K562 (cell line): ENCODE data around the gene SIRPA. TPM values are rescaled to one million over a fixed set of nuclear protein-coding genes. Genes with fewer than 3 reads are reported as not detected.

Experiments used
- ATAC-seq: fragments of 200-7000 bp; cut with Tn5 transposase; 3 replicates; pipeline ENCODE4 v1.9.1; 2020; ENCODE audit warnings: moderate library complexity
- BruUV-seq: library from RNA; stranded (reverse); fragments of 400-500 nt; replicated peaks from 2 replicates; lab custom pipeline; 2021; lab: Mats Ljungman, UMichigan
- CTCF ChIA-PET: fragments of 300-600 bp; formaldehyde crosslinking; extraction: SDS; loops from one replicate; lab custom pipeline; 2021; ENCODE audit warnings: low intra/inter-chr PET ratio; lab: Yijun Ruan, JAX
- POLR2A ChIA-PET: fragments of 300-600, 350-650 bp; sonication (Branson Sonifier 250); formaldehyde crosslinking; extraction: SDS; loops from one replicate; lab custom pipeline; 2021; ENCODE audit warnings: antibody characterized with exemption, inconsistent platforms; lab: Yijun Ruan, JAX
- DNase-seq, 4 experiments: peaks; one replicate each; pipeline versions ENCODE4 v3.0.0 to v3.0.0-alpha.2; 2011 to 2018; ENCODE audit warnings: low spot score in 3 of 4, mixed read lengths in 3 of 4; ENCODE audit errors: extremely low read depth in 1 of 4
- FAIRE-seq: peaks from 2 replicates; lab custom pipeline; 2011; peaks lifted over from hg19 to GRCh38; lab: Jason Lieb, UNC
- H2AFZ ChIP-seq: 2 replicates; pipeline ENCODE4 v1.6.0; 2011; ENCODE audit warnings: low read depth, low read length, control low read depth, inconsistent platforms
- H3K27ac ChIP-seq: fragments of 200-600 bp; 3 replicates; pipeline ENCODE4 v1.8.0; 2011; ENCODE audit warnings: low read depth, mild to moderate bottlenecking, control low read depth, inconsistent platforms, low read length, moderate library complexity, mixed read lengths; ENCODE audit errors: extremely low read depth
- H3K27me3 ChIP-seq, 2 experiments: fragments of 300-600 bp in 1 of 2; 2 replicates in 1 of 2; 3 replicates in 1 of 2; pipeline versions ENCODE4 v1.6.0 to v1.8.0; 2011; ENCODE audit warnings: inconsistent platforms in 2 of 2, low read length in 2 of 2, mild to moderate bottlenecking in 1 of 2, mixed read lengths in 1 of 2, moderate library complexity in 1 of 2; ENCODE audit not compliant: control insufficient read depth in 2 of 2, insufficient read depth in 2 of 2
- H3K36me3 ChIP-seq: fragments of 300-600 bp; 3 replicates; pipeline ENCODE4 v1.8.0; 2011; ENCODE audit warnings: mild to moderate bottlenecking, low read length, inconsistent platforms; ENCODE audit not compliant: control insufficient read depth, insufficient read depth
- H3K4me1 ChIP-seq, 2 experiments: fragments of 200-600 bp in 1 of 2; replicated peaks in 1 of 2; 2 replicates in 1 of 2; 3 replicates in 1 of 2; pipeline versions ENCODE4 v1.5.1 to v1.8.0; 2011; ENCODE audit warnings: inconsistent platforms in 2 of 2, low read length in 2 of 2, mild to moderate bottlenecking in 1 of 2, mixed read lengths in 1 of 2, moderate library complexity in 1 of 2; ENCODE audit not compliant: control insufficient read depth in 2 of 2, insufficient read depth in 2 of 2
- H3K4me2 ChIP-seq: 2 replicates; pipeline ENCODE4 v1.6.1; 2011; ENCODE audit warnings: low read length, control low read depth, inconsistent platforms, mixed read lengths; ENCODE audit not compliant: insufficient read depth
- H3K4me3 ChIP-seq: fragments of 200-600 bp; sonication (generic), shearing (Covaris generic); 2 replicates; pipeline ENCODE4 v1.5.1; 2016; ENCODE audit warnings: control low read depth, inconsistent platforms
- H3K79me2 ChIP-seq: fragments of 200-600 bp; 3 replicates; pipeline ENCODE4 v1.8.0; 2011; ENCODE audit warnings: low read length, inconsistent platforms; ENCODE audit not compliant: control insufficient read depth, insufficient read depth
- H3K9ac ChIP-seq, 2 experiments: 2 replicates each; pipeline versions ENCODE4 v1.6.0 to v1.6.1; 2011; ENCODE audit warnings: low read depth in 2 of 2, low read length in 2 of 2, control low read depth in 1 of 2, inconsistent platforms in 1 of 2, mild to moderate bottlenecking in 1 of 2, mixed read lengths in 1 of 2; ENCODE audit not compliant: insufficient read depth in 1 of 2
- H3K9me1 ChIP-seq: one replicate; pipeline ENCODE4 v1.6.0; 2011; ENCODE audit warnings: inconsistent platforms, mild to moderate bottlenecking, low read length, moderate library complexity; ENCODE audit not compliant: control insufficient read depth, insufficient read depth
- H3K9me3 ChIP-seq: replicated peaks from 2 replicates; pipeline ENCODE4 v1.5.1; 2011; ENCODE audit warnings: low read depth, low read length, inconsistent platforms; ENCODE audit not compliant: control insufficient read depth, insufficient read depth
- H4K20me1 ChIP-seq: replicated peaks from 2 replicates; pipeline ENCODE4 v1.6.1; 2011; ENCODE audit warnings: low read length, inconsistent platforms, mixed read lengths; ENCODE audit not compliant: control insufficient read depth, insufficient read depth
- E4F1 ChIP-seq: fragments of 250-450 bp; sonication (Bioruptor Pico); IDR thresholded peaks from 2 replicates; pipeline ENCODE4 v1.5.0; 2021; ENCODE audit warnings: mild to moderate bottlenecking, borderline replicate concordance
- ESRRB ChIP-seq: fragments of 250-450 bp; sonication (Bioruptor Pico); IDR thresholded peaks from 2 replicates; pipeline ENCODE4 v1.5.0; 2020; ENCODE audit warnings: mild to moderate bottlenecking, moderate library complexity, borderline replicate concordance
- GTF2A2 ChIP-seq: IDR thresholded peaks from 2 replicates; pipeline ENCODE4 v1.6.1; 2016; ENCODE audit warnings: mild to moderate bottlenecking, missing genetic modification characterization, missing compliant biosample characterization
- RBM25 ChIP-seq: fragments of 200-400 bp; formaldehyde crosslinking; IDR thresholded peaks from 2 replicates; pipeline ENCODE4 v1.6.1; 2018; ENCODE audit warnings: low read length, low read depth, moderate library complexity; ENCODE audit not compliant: severe bottlenecking
- TEAD2 ChIP-seq: fragments of 450-650 bp; IDR thresholded peaks from 2 replicates; pipeline ENCODE4 v1.6.1; 2016; ENCODE audit warnings: missing genetic modification characterization, control low read depth, missing compliant biosample characterization
- ZBTB1 ChIP-seq: sonication (generic); formaldehyde crosslinking; IDR thresholded peaks from 2 replicates; pipeline ENCODE4 v1.8.1; 2023; ENCODE audit warnings: missing genetic modification reagents, low read depth, mild to moderate bottlenecking, borderline replicate concordance
- ZFP36 ChIP-seq: fragments of 150-350 bp; IDR thresholded peaks from 2 replicates; pipeline ENCODE4 v1.6.1; 2018; ENCODE audit warnings: low read length, low read depth; ENCODE audit not compliant: partially characterized antibody
- ZFX ChIP-seq: sonication (generic); formaldehyde crosslinking; IDR thresholded peaks from 2 replicates; pipeline ENCODE4 v1.8.0; 2022; ENCODE audit warnings: mild to moderate bottlenecking, missing genetic modification reagents, moderate library complexity
- WGBS: fragments of 100-300 bp; shearing (Covaris generic); methylation state at CpG from one replicate; pipeline ENCODE4 v1.1.6; 2016; ENCODE audit warnings: low coverage, mixed read lengths; ENCODE audit not compliant: insufficient coverage; ENCODE audit errors: missing lambda C conversion rate; 5-methylcytosine and 5-hydroxymethylcytosine counted together
- in situ Hi-C: fragments of 300-500 bp; cut with MboI; formaldehyde crosslinking; loops from 4 replicates; pipeline ENCODE4 v1.15.0; 2018; ENCODE audit warnings: inconsistent platforms, mixed read lengths
- intact Hi-C: fragments of 100-400 bp; cut with micrococcal nuclease; formaldehyde crosslinking; loops from 2 replicates; pipeline ENCODE4 v1.14.2; 2022
- polyA plus RNA-seq, 8 experiments: library from polyadenylated mRNA; depleted of rRNA in 4 of 8; stranded (reverse) in 5 of 8; unstranded in 3 of 8; fragments of >200 nt; fragmentation: Nextera tagmentation in 2 of 8; fragmentation: Illumina TruSeq in 1 of 8; extraction: Ambion mirVana in 2 of 8; extraction: Trizol in 1 of 8; gene quantifications; 2 replicates each; pipeline versions ENCODE4 v1.2.1 to v1.2.3, GENCODE V29; 2011 to 2014; ENCODE audit warnings: inconsistent platforms in 1 of 8, missing spikeins in 1 of 8
- total RNA-seq, 7 experiments: library from RNA; depleted of rRNA in 6 of 7; stranded (reverse); fragments of >200 nt in 6 of 7; fragmentation: Illumina TruSeq in 2 of 7; extraction: Trizol in 2 of 7; gene quantifications; 2 replicates each; pipeline versions ENCODE4 v1.2.1 to v1.2.3, GENCODE V29; 2011 to 2021; ENCODE audit warnings: low replicate concordance in 1 of 7

Gene SIRPA
- total and polyA plus RNA-seq, 9 of the 15 experiments (the other 6 are each of a cell fraction or from before 2014, with no cell fraction given), result 0.01 to 0.40 (median 0.11) TPM; not detected in 2

- ChIA-PET CTCF (no interaction called here), POLR2A (no interaction called here)
- intact Hi-C loops, result no loop called here
- no TSS peak for BruUV-seq
- Histone ChIP-seq H3K9me1 (no peaks in the 10 kb centered on the region), H2AFZ (no peak overlapping the region), H3K9ac (no peak overlapping the region), H3K36me3 (no peaks in the 10 kb centered on the region), H3K9me3 (no peaks in the 10 kb centered on the region), H4K20me1 (no peaks in the 10 kb centered on the region), H3K27ac (no peak overlapping the region), H3K79me2 (no peaks in the 10 kb centered on the region), H3K4me3 (no peak overlapping the region), H3K4me1 (peaks cover 0 to 13% of the 10 kb centered on the region in 2 experiments; a peak in 2 of 5 replicates), H3K4me2 (no peak overlapping the region), H3K27me3 (peaks cover 8 to 38% of the 10 kb centered on the region in 2 experiments; a peak in 4 of 5 replicates)
- in situ Hi-C loops, result no loop called here
- 10% methylated on average over 10 of the region's 24 CpGs for WGBS
- no peak for ATAC-seq
- DNase-seq, result no peak
- TF ChIP-seq ZFX (peak; percentile 33; the same call in 1 of the 2 replicates), E4F1 (no peak), RBM25 (peak; percentile 21), ZBTB1 (CRISPR knock-in tag) (no peak), TEAD2 (tag) (no peak), ESRRB (CRISPR knock-in tag) (no peak), ZFP36 (peak; percentile 40), GTF2A2 (tag) (no peak)
- FAIRE-seq, result no peak
These were observed 672 bp downstream of the SIRPA start for GRCh38 chr20:1895674-1896483.
